CD4-positive, alpha-beta T cell treated with Interleukin-2 at 100 ng/mL for 4 hours (primary cell): ENCODE results near the gene MARK3.
"Not testable (repeated sequence)": the region's sequence is repeated elsewhere in the genome, so short reads cannot be mapped to it uniquely, and the experiment has no call there.

Experiments used
- DNase-seq: peaks from one replicate; pipeline ENCODE4 v3.0.0-alpha.2; 2020; ENCODE audit warnings: low spot score

The MARK3 gene

DNA sequence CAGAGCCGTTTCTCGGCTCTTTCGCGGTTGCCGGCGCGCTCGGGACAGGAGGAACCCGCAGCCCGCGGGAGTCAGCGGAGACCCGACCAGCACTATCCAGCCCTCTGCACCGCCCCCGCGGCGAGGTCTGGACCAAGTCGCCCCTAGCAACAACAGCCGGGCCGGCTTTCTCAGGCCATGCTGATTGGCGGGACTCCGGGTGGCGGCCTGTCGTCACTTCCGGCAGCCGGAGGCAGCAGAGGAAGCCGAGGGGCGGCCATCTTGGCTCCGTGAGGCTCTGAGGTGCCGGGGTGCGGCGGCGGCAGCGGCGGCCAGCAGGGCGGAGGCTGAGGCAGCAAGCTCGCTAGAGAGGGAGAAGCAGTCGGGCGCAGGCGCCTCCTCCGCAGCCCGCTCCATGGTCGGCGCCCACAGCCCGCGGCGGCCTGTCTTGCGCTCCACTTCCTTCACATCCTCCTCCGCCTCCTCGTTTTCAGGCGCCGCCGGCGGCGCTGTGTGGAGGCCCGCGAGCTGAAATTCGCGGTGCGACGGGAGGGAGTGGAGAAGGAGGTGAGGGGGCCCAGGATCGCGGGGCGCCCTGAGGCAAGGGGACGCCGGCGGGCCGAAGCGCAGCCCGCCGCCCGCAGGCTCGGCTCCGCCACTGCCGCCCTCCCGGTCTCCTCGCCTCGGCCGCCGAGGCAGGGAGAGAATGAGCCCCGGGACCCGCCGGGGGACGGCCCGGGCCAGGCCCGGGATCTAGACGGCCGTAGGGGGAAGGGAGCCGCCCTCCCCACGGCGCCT is at the start of gene MARK3:
Gene MARK3, plus strand, starts transcription at position 264 of the 777 bp plus-strand sequence. CDS start 615 bp downstream, outside the sequence.
- peak; percentile 96 for DNase-seq

DNA sequence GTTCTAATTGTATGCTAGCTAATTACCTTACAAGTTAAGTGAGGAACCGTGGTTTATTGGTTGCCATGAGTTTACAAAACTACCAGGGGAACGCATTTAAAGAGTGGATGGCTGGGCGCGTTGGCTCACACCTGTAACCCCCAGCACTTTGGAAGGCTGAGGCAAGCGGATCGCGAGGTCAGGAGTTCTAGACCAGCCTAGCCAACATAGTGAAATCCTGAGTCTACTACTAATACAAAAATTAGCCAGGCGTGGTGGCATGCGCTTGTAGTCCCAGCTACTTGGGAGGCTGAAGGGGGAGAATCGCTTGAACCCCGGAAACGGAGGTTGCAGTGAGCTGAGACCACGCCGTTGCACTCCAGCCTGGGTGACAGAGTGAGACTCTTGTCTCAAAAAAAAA is 49.0 kb upstream of the MARK3 start:
- DNase-seq: no peak

DNA sequence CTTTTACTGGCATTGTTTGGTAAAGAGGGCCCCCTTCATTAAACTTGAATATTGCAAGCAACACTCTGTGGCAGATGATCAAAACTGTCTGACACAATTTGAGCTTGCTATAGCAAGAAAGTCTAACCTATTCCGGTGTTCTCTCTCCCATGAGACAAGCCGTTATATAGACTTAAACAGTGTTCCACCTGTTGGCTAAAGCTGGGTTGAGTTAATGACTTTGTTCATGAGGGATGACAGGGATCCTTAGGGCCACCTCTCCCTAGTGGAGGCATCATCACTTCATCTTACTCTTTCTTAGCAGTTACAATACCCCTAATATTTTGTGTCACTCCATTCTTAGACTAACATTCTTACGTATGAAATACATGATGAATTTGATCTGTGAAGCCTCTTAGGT is 47.4 kb upstream of the MARK3 start:
- no peak for DNase-seq

DNA sequence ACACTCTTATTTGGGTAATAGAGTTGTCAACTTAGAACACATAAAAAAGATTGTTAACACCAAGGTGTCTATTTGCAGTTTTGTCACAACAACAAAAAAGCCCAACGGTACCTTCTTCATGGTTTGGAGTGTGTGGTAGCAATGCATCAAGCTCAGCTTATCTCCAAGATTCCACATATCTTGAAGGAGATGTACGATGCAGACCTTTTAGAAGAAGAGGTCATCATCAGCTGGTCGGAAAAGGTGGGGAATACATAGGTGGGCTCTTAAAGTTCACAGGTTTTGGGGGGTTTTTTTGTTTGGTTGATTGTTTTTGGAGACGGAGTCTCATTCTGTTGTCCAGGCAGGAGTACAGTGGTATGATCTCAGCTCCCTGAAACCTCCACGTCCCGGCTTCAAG is 45.7 kb upstream of the MARK3 start:
- DNase-seq: no peak

DNA sequence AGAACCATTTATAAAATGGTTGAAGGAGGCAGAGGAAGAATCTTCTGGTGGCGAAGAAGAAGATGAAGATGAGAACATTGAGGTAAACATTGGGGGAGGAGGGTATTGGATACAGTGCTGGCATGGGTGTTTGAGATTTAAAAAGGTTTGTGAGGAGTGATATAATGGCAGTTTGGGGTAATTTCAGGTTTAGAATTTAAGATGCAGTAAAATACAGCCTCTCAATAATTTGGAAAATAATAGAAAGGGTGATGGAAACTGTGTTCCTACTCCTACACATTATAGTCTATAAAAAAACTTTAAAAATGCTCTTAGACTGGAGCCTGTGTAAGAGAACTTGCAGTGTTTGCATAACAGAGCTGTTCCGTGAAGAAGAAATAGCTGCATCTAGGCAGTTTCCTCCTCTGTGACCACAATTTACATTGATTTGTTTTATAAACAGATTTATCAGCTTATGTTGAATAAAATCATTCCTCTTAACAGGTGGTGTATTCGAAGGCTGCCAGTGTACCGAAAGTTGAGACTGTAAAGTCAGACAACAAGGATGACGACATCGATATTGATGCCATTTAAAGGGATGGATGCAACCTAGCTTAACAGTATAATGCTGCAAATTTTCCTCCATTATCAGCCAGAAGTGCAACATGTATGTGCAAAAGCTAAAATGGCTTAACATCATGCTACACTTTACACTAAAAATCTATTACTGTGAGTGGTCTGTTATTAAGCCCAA is 44.6 kb upstream of the MARK3 start:
- no peak for DNase-seq

DNA sequence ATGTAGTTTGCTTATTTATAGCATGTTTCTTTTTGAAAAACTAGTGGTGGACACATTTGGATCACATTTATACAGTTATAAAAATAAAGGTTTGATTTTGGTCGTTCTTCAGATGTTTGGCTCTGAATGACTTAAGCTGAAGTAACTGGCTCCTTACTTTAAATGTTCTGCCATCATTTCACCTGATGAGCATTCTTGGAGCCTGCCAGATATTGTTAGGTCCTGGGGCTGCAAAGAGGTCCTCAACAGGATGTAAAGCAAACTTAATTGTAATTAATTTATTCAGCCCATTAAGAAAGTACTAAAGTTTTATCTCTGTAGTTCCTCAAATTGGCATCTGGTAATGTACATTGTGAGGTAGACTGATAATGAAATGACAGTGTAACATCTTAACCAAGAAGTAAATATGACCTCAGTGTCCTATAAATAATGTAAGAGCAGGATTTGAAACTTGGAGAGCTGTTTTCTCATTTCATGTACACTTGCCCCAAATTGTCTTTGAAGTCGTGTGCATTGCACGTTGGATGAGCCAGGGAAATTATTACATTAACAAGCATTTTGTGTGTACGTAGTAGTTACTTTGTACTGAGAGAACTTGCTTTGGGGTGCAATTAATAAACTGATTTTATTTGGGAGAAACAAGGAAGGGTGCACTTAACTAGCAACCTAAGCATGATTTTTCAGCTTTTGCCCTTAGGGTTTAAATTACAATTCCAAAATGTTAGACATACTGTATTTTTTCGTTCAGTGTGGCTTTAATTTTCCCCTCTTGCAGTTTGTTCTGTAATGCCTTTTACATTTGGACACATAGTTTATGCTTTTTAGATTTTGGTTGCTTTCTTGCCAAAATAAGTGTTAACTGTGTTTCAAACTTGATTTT is 43.7 kb upstream of the MARK3 start:
- DNase-seq: no peak

DNA sequence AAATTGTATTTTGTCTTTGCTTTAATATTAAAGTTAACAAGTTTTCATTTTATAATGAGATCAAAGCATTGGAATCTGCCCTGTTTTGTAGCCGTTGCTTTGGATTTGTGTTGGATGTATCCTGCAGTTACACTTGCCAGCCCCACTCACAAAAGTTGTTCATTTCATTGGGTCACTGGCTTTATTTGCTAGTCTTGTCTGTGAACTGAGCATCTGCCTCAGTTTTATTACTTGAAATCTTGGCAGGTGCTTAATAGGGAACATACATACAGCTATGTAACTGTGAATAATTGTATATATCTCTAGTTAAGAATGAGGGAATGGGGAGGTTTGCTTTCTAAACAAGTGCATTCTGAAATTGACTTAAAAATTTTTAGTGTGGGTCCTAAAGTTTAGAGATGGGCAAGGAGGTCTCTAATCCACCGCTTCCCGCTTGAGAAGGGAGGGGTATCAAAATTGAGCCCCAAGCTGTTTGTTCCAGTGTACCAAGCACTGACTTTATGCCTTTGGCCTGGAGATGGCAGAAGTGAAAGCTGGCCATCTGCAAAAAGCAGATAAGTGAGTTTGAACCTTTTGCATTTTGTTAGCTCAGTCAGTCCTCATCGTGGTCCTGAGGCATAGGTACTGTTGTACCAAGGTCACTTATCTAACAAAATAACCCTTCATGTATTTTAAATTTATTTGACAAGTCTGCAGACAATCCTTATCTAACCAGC is 41.9 kb upstream of the MARK3 start:
- DNase-seq: no peak

DNA sequence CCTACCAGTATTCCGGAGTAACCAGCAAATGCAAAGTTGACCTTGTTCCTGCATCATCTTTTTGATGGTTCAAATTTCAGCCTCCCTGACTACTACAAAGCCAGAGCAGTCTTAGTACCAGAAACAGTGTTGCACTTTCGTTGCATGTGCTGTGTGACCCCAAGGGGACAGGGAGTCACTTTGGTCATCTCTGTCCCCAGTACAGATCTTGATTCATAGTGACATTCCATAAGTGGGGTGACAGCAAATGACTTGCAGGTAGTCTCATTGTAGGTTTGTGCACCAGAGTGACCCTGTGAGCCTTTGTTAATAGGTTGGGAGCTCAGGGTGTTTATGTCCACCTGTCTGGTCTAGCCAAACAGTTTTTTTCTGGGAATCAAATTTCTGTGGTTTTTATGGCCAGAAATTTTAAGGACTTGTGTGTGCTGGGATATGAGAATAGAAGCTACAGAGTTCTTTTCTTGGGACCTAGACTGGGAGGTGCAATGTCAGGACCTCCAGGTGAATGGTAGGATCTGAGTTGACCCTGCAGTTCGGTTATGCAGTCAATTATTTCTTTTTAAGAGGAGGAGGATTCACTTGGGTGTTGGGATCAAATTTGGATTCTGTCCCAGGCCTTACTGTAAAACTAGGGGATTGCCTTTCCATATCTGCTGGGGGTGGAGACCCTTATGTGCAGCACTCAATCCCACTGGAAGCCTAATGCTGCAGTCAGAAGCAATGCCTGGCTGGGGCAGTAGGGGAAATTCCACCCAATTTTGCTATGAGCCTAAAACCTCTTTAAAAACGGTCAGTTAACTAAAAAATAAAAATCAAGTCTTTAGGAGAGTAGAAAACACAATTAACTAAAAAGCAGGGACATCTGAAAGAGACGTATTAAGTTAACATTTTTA is 41.1 kb upstream of the MARK3 start:
- no peak for DNase-seq

DNA sequence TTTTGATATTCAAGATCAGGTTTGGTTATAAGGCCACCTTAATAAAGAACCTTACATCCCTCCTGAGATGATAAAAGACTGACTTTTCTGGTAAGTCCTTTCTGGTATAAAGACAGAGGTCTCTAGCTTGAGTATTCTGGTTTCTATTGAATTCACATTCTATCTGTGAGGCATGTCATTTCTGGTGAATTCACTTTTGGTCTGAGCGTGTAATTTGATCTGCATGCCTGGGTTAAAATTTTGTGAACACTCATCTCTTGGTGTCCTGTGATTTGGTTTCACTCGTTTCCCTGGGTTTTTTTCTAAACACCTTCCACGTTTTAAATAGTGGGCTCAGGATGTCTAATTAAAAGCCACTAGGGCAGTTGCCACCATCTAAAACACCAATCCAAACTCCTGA is 38.9 kb upstream of the MARK3 start:
- no peak for DNase-seq

DNA sequence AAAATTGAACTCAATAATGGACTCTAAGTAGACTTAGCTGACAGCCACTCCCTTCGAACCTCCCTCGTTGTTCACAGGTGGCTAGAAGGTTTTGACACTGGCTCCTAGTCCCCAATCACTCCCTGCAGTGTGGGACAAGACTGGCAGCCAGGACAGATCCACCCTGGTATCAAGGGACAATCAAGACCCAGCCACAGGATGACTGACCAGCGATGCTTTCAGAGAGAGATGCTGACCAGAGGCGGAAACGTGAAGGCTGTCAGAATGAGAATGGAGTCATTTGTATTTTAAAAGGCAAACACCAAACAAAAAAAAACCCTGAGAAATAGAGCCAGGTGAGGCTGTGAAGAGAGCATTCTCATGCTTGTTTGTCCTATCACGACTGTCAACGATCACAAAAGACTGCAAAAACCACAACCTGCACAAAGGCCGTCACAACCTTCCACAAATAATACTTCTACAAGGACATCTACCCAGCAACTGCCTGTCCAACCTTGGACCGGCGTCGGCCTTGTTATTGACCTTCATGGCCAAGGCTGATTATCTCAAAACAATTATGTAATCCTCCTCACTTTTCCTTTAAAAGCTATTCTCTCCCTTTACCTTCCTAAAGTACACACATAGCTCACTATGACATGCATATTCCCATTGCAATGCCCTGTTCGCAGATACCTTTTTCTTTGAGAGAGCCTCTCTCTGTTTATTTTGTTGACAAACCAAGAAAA is 38.0 kb upstream of the MARK3 start:
- no peak for DNase-seq

DNA sequence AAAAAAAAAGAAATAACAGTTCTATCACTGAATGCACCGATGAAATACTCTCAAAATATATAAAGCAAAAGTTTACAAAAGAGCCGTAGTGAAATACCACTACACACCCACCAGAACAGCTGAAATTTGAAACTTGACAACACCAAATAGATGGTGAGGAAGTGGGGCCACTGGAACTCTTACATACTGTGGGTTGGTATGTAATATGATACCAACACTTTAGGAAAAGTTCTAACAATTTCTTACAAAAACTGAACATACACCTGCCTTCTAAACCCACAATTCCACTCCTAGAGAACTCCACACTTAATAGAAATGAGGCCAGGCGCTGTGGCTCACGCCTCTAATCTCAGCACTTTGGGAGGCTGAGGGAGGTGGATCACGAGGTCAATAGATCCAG is 37.1 kb upstream of the MARK3 start:
- no peak for DNase-seq

DNA sequence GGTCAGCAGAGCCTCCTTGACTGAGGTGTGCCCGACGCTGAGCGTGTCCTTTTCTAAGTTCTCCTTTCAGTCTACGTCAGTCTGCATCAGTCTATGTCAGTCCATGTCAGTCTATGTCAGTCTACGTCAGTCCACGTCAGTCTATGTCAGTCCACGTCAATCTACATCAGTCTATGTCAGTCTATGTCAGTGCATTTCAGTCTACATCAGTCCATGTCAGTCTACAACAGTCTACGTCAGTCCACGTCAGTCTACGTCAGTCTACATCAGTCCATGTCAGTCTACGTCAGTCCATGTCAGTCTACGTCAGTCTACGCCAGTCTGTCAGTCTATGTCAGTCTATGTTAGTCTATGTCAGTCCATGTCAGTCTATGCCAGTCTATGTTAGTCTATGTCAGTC is 35.2 kb upstream of the MARK3 start:
- no peak for DNase-seq

DNA sequence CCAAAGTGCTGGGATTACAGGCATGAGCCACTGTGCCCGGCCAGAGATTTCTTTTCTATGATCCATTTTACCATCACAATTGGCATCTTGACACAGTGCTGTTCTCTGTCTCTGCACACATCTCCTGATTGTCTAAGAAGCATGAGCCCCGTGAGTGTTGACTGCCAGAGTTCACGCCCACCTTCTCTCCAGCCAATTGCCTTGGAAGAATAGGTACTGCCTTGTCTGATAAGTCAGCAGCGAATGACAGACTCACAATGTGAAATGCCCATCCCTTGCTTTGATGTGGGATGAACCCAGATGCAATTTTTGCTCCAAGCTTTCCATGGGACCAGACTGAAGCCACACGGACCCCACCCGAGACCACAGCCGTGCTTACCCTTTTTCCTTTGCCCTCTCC is 31.9 kb upstream of the MARK3 start:
- DNase-seq: no peak

DNA sequence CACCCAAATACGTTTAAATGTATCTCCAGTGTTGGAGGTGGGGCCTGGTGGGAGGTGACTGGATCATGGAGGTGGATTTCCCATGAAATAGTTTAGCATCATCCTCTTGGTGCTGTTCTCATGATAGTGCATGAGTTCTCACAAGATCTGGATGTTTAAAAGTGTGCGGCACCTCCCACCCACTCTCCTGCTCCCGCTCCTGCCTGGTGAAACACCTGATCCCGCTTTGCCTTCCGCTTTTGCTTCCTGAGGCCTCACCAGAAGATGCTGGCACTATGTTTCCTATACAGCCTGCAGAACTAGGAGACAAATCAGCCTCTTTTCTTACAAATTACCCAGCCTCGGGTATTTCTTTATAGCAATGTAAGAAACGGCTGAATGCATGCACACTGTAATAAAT is 31.1 kb upstream of the MARK3 start:
- DNase-seq: no peak

DNA sequence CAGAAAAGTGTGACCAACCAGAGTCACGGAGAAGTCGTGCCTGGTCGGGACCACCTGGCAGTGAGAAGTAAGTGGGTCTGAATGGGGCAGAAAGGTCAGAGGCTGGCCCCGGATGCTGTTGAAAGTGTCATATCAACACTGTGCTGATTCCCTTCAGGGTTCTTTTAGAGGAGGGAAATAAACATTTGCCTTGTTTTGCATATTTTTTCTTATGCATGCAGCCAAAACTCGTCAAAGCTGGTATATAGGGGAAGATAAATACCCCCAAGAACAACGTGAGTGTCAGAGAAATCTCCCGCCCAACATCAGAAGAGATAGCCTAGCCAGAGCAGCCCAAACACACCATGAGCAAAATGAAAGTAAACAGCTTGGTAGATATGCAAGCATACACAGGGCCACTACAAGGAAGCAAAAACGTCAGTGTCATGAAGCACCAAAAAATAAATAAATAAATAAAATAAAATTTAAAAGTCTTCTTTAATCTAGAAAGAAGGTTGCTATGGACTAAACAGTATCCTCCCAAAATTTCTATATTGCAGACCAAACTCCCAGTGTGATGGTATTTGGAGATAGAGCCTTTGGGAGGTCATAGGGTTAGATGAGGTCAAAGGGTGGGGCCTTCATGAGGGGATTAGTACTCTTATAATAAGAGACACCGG is 29.1 kb upstream of the MARK3 start:
- DNase-seq: no peak

DNA sequence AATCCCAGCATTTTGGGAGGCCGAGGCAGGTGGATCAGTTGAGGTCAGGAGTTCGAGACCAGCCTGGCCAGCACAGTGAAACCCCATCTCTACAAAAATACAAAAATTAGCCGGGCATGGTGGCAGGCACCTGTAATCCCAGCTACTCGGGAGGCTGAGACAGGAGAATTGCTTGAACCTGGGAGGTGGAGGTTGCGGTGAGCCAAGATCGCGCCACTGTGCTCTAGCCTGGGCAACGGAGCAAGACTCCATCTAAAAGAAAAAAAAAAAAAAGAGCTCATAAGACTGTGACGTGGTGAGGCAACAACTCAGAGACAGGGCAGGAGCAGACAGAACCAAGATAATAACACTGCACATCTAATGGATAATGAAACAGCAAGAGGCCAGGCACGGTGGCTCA is 27.7 kb upstream of the MARK3 start:
- DNase-seq: not testable (repeated sequence)

DNA sequence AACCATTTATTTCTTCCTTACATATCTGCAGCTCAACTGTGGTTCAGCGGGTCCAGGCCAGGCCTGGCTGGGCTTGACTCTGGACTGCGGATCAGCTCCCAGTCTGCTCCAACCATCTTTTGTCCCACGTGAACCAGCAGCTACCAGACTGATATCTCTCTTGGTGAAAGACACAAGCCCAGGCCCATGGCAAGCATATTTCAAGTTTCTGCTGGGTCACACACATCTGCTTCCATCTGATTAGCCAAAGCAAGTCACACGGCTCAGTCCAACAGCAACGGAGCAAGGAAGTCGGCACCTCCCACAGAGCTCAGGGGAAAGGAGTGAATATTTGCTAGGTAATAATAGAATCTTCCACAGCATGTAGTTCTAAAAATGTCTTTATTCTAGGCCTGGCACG is 24.7 kb upstream of the MARK3 start:
- no peak for DNase-seq

DNA sequence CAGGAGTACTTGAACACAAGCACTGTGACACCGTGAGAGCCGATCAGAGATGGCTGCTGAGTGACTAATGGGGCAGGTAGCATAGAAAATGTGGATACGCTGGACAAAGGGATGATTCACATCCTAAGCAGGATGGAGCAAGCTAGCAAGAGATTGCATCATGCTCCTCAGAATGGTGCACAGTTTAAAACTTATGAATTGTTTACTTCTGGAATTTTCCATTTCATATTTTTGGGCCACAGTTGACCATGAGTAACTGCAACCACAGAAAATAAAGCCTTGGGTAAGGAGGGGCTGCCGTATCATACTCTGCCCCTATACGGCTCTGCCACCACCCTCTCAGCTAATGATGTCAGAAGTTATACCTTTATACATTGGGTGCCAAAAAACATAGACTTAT is 23.3 kb upstream of the MARK3 start:
- DNase-seq: no peak

DNA sequence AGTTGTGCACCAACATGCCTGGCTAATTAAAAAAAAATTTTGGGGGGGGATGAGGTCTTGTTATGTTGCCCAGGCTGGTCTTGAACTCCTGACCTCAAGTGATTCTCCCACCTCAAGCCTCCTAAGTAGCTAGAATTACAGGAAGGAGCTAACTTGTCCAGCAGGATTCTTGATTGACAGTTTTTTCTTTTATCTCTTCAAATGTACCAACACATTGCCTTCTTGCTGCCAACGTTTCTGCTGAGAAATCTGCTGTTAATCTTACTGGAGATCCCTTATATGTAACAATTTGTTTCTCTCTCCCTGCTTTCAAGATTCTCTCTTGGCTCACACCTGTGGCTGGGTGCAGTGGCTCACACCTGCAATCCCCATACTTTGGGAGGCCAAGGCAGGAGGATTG is 22.4 kb upstream of the MARK3 start:
- DNase-seq: no peak

DNA sequence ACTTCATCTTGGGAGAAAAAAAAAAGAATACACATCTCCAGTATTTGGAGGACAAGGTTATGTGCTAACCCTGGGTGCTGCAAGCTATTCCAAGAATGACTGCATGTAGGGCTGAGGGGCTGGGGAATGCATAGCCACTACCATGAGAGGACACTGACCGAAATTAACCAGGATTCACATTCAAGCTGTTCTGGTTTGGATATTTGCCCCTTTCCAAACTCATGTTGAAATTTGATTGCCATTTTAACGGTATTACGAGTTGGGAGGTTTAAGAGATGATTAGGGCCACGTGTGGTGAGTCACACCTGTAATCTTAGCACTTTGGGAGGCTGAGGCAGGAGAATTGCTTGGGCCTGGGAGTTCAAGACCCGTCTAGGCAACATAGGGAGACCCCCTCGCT is 18.5 kb upstream of the MARK3 start:
- no peak for DNase-seq
